ENCODE measurements around the gene CLASRP. TPM values are rescaled to one million over a fixed set of nuclear protein-coding genes. Genes with fewer than 3 reads are reported as not detected.

The CLASRP gene
- polyA plus RNA-seq, 1 donor from 2014 or later: 30.1 TPM

- H3K4me3 ChIP-seq (ENCODE audit: low read length): no peak overlapping the region
- no peaks in the 10 kb centered on the region for H4K20me1 ChIP-seq (ENCODE audit: insufficient read depth)
- H3K9me2 ChIP-seq (ENCODE audit: insufficient read depth, low read length): no peaks in the 10 kb centered on the region
- H2AFZ ChIP-seq (ENCODE audit: low read depth, low read length): no peak overlapping the region
- H3K9me3 ChIP-seq (ENCODE audit: low read length): no peaks in the 10 kb centered on the region
- no peaks in the 10 kb centered on the region for H3K27me3 ChIP-seq (ENCODE audit: insufficient read depth, low read depth, low read length)
- H3K9ac ChIP-seq (ENCODE audit: low read length): no peak overlapping the region
- H3F3A ChIP-seq (ENCODE audit: insufficient read depth, low read length, poor library complexity, severe bottlenecking): no peaks in the 10 kb centered on the region
- no peaks in the 10 kb centered on the region for H3K36me3 ChIP-seq (ENCODE audit: insufficient read depth, low read length)
- TF ChIP-seq POLR2AphosphoS5 (IDR thresholded peaks at IDR 0.05) (no peak), TAF1 (IDR thresholded peaks at IDR 0.05; ENCODE audit: low read depth) (no peak), MXI1 (conservative IDR thresholded peaks at IDR 0.05; ENCODE audit: poor library complexity, severe bottlenecking) (no peak), REST (IDR thresholded peaks at IDR 0.05; ENCODE audit: borderline replicate concordance) (no peak), EZH2 (IDR thresholded peaks at IDR 0.05; ENCODE audit: borderline replicate concordance, insufficient read depth, low read length, poor library complexity, severe bottlenecking) (no peak), EP300 (conservative IDR thresholded peaks at IDR 0.05; ENCODE audit: poor library complexity, severe bottlenecking) (no peak), SMC3 (conservative IDR thresholded peaks at IDR 0.05; ENCODE audit: poor library complexity) (no peak)
- no peaks in the 10 kb centered on the region for H3K79me2 ChIP-seq (replicated peaks; ENCODE audit: insufficient read depth, low read length)
- H3K4me2 ChIP-seq (ENCODE audit: low read length): no peak overlapping the region
- no peak overlapping the region for H3K27ac ChIP-seq (ENCODE audit: low read length)
Observed at GRCh38 chr19:45068041-45068440, 29.2 kb downstream of the CLASRP start.

GRCh38 chr19:45069056-45069455 is 30.2 kb downstream of the CLASRP start:
- Histone ChIP-seq H4K20me1 (ENCODE audit: insufficient read depth) (no peaks in the 10 kb centered on the region), H3F3A (ENCODE audit: insufficient read depth, low read length, poor library complexity, severe bottlenecking) (no peaks in the 10 kb centered on the region), H2AFZ (ENCODE audit: low read depth, low read length) (no peak overlapping the region), H3K9ac (ENCODE audit: low read length) (no peak overlapping the region), H3K27ac (ENCODE audit: low read length) (no peak overlapping the region), H3K4me3 (ENCODE audit: low read length) (no peak overlapping the region), H3K79me2 (replicated peaks; ENCODE audit: insufficient read depth, low read length) (no peaks in the 10 kb centered on the region), H3K36me3 (ENCODE audit: insufficient read depth, low read length) (no peaks in the 10 kb centered on the region), H3K9me3 (ENCODE audit: low read length) (no peaks in the 10 kb centered on the region), H3K4me2 (ENCODE audit: low read length) (no peak overlapping the region), H3K27me3 (ENCODE audit: insufficient read depth, low read depth, low read length) (no peaks in the 10 kb centered on the region), H3K9me2 (ENCODE audit: insufficient read depth, low read length) (no peaks in the 10 kb centered on the region)
- TF ChIP-seq RAD21 (conservative IDR thresholded peaks at IDR 0.05): no peak
- TF ChIP-seq EZH2 (IDR thresholded peaks at IDR 0.05; ENCODE audit: borderline replicate concordance, insufficient read depth, low read length, poor library complexity, severe bottlenecking): no peak
- no peak for TF ChIP-seq REST (IDR thresholded peaks at IDR 0.05; ENCODE audit: borderline replicate concordance)
- no peak for TF ChIP-seq CTCF (IDR thresholded peaks at IDR 0.05; ENCODE audit: poor library complexity, severe bottlenecking)
- no peak for TF ChIP-seq MXI1 (conservative IDR thresholded peaks at IDR 0.05; ENCODE audit: poor library complexity, severe bottlenecking)
- no peak for TF ChIP-seq TAF1 (IDR thresholded peaks at IDR 0.05; ENCODE audit: low read depth)
- no peak for TF ChIP-seq POLR2AphosphoS5 (IDR thresholded peaks at IDR 0.05)
- TF ChIP-seq SMC3 (conservative IDR thresholded peaks at IDR 0.05; ENCODE audit: poor library complexity): no peak
- TF ChIP-seq EP300 (conservative IDR thresholded peaks at IDR 0.05; ENCODE audit: poor library complexity, severe bottlenecking): no peak
